AG04450 (cell line): ENCODE results near the gene APCS. TPM values are rescaled to one million over a fixed set of nuclear protein-coding genes. Genes with fewer than 3 reads are reported as not detected.
A peak's percentile ranks its signal among the peaks of the same experiment; 100 is the strongest.

ENCODE experiments used
- CTCF ChIA-PET: fragments of 300-600, 350-600 bp; formaldehyde crosslinking; extraction: SDS; loops from one replicate; lab custom pipeline; 2022; ENCODE audit warnings: antibody characterized with exemption, inconsistent platforms; lab: Charles Lee
- POLR2A ChIA-PET: fragments of 350-600 bp; formaldehyde crosslinking; extraction: SDS; loops from one replicate; lab custom pipeline; 2021; ENCODE audit warnings: antibody characterized with exemption, inconsistent platforms; lab: Yijun Ruan, JAX
- DNase-seq: peaks from one replicate; pipeline ENCODE4 v3.0.0-alpha.2; 2011; ENCODE audit warnings: low read depth, low spot score
- H3K27ac ChIP-seq: one replicate; pipeline ENCODE4 v1.5.1; 2012; ENCODE audit warnings: low read depth, low read length, control low read depth
- H3K27me3 ChIP-seq: one replicate; pipeline ENCODE4 v1.6.0; 2012; ENCODE audit warnings: low read length; ENCODE audit not compliant: control insufficient read depth, insufficient read depth
- H3K4me3 ChIP-seq: 2 replicates; pipeline ENCODE4 v1.5.1; 2011; ENCODE audit warnings: mild to moderate bottlenecking, low read depth, low read length, control low read depth
- H3K9me3 ChIP-seq: 2 replicates; pipeline ENCODE4 v1.5.1; 2012; ENCODE audit warnings: low read length; ENCODE audit not compliant: control insufficient read depth, insufficient read depth
- CTCF ChIP-seq: IDR thresholded peaks from 2 replicates; pipeline ENCODE4 v1.5.1; 2011; ENCODE audit warnings: low read depth, low read length, control low read depth, inconsistent platforms
- polyA plus RNA-seq: library from polyadenylated mRNA; depleted of rRNA; stranded (reverse); fragments of >200 nt; gene quantifications from 2 replicates; pipeline ENCODE4 v1.2.3, GENCODE V29; 2011

Gene APCS
- polyA plus RNA-seq, 1 experiment, result not detected

GRCh38 chr1:159581422-159581821 lies 6.2 kb upstream of the APCS start:
- CTCF ChIA-PET, result no interaction called here
- H3K27ac ChIP-seq, result no peak overlapping the region

DNA sequence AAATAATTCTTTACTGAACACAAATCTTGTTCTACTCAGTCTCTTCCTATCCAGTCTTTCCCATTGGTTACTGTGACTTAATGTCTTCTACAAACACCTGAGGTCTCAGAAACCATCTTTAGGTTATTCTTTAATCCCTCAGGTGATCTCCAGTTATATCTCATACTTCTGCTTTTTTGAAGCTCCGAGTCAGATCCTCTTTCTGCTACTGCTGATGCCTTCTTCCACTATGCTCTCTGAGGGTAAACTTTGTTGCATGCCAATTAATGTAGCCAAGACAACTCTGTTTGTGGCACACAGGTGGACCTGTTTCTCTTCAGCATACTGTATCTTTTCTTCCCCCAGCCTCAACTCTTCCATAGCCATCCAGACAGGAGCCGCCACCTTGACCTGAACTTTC lies 3.1 kb upstream of the APCS start:
- CTCF ChIA-PET, result no interaction called here
- H3K9me3 ChIP-seq, result no peaks in the 10 kb centered on the region
- TF ChIP-seq CTCF, result no peak
- no peaks in the 10 kb centered on the region for H3K27me3 ChIP-seq
- no peak overlapping the region for H3K27ac ChIP-seq
- POLR2A ChIA-PET, result no interaction called here
- H3K4me3 ChIP-seq, result no peak overlapping the region
- no peak for DNase-seq

More at GRCh38 chr1:159581422-159581821, 6.2 kb upstream of the APCS start:
- H3K9me3 ChIP-seq, result no peaks in the 10 kb centered on the region
- no peak for TF ChIP-seq CTCF
- no peak overlapping the region for H3K4me3 ChIP-seq
- POLR2A ChIA-PET, result no interaction called here
- no peaks in the 10 kb centered on the region for H3K27me3 ChIP-seq
- no peak for DNase-seq

GRCh38 chr1:159591981-159592380 lies 4.4 kb downstream of the APCS start:
- POLR2A ChIA-PET, result no interaction called here
- H3K9me3 ChIP-seq, result no peaks in the 10 kb centered on the region
- no peak for TF ChIP-seq CTCF
- H3K27me3 ChIP-seq, result no peaks in the 10 kb centered on the region
- H3K4me3 ChIP-seq, result no peak overlapping the region
- CTCF ChIA-PET, result no interaction called here
- no peak overlapping the region for H3K27ac ChIP-seq
- DNase-seq, result no peak

- Histone ChIP-seq H3K27ac (no peak overlapping the region), H3K27me3 (no peaks in the 10 kb centered on the region), H3K4me3 (no peak overlapping the region), H3K9me3 (no peaks in the 10 kb centered on the region)
- DNase-seq, result no peak
- POLR2A ChIA-PET, result no interaction called here
- no peak for TF ChIP-seq CTCF
- CTCF ChIA-PET, result no interaction called here
Measured at GRCh38 chr1:159594625-159595405, 7.2 kb downstream of the APCS start.

- Histone ChIP-seq H3K9me3 (no peaks in the 10 kb centered on the region), H3K4me3 (no peak overlapping the region), H3K27me3 (no peaks in the 10 kb centered on the region), H3K27ac (peak overlapping the region; percentile 57)
- CTCF ChIA-PET, result interaction anchor here (0.9 to 1.3 kb wide), 3 partner anchors 10 to 292 kb away, joined by 3 read pairs; partner anchors contain the start of gene APCS
- DNase-seq, result peak; percentile 53
- POLR2A ChIA-PET, result no interaction called here
- no peak for TF ChIP-seq CTCF
Measured at GRCh38 chr1:159598196-159598595, 10.6 kb downstream of the APCS start.
